HK-2 (cell line): ENCODE measurements around the gene TRIP11.

Experiments used
- DNase-seq: peaks from one replicate; pipeline ENCODE4 v3.0.0-alpha.2; 2018; ENCODE audit not compliant: unreplicated experiment

Gene TRIP11

GRCh38 chr14:91919814-91920213 is 120.0 kb downstream of the TRIP11 start:
- DNase-seq, result no peak

- DNase-seq, result no peak
Observed at GRCh38 chr14:91918186-91918883, 121.5 kb downstream of the TRIP11 start.
